Muscle of arm (tissue), 12 donors: ENCODE data around the gene FKBP4. TPM values are rescaled to one million over a fixed set of nuclear protein-coding genes. Genes with fewer than 3 reads are reported as not detected.
A peak's percentile ranks its signal among the peaks of the same experiment; 100 is the strongest.

ENCODE experiments used
- DNase-seq: peaks from one replicate; pipeline ENCODE4 v3.0.0-alpha.2; 2013
- polyA plus RNA-seq, 12 donors: library from polyadenylated mRNA; unstranded; fragments of 120-200 nt; gene quantifications; one replicate each; pipeline ENCODE4 v1.2.1, GENCODE V29; 2013; ENCODE audit not compliant: insufficient read length in 12 of 12

The FKBP4 gene
- polyA plus RNA-seq, 12 donors, result 39.8 to 56.0 (median 47.3) TPM; not detected in 1

DNA sequence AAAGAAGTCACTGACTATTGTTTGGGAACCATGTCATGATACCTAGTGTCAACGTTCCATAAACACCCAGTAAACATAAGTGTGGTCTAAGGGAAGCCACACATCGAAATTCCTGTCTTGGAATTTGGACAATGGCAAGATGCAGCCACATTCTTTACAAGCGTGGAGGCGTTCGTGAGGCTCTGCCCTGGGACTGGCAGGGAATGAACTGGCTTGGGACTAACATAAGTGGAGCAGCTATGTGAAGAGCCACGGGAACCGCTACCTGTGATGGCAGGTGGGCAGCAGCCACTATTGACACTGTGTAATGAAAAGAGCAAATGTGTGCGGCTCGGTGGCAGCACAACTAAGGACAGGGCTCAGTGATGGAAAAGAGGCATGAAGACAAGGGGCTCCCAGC is 50.0 kb downstream of the FKBP4 start:
- no peak for DNase-seq

DNA sequence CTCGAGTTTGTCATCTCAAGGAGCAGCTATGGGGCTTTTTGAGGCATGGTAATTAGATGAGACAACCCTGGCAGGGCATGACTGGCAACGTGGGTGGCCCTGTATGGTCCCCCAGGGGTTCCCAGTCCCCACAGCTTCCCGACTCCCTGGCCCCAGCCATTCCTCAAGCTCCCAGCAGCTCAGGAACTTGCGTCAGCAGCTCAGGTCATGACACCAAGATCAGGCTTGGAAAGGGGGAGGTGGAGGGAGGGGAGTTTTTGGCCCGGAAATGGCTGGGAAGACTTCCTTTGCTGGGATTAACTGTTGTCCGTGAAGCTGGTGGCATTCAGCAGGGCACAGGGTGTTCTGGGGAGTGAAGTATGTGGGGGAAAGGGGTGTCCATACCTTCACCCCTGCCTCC is 50.5 kb downstream of the FKBP4 start:
- no peak for DNase-seq

DNA sequence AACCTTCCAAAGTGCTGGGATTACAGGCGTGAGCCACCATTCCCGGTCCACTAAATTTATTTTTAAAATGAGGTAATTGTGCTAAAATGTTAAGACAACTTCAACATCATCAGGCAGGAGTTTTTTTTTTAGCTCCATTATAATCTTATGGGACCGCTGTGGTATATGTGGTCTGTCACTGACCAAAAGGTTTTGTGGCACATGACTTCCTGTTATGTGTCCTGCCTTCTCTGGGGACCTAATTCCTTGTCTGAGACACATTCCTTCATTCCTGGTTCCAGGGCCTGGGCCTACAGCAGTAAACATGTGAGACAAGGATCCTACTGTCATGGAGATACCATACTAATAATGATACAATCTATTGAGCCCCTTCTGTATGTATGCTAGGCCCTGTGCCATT is 57.2 kb downstream of the FKBP4 start:
- DNase-seq, result no peak

DNA sequence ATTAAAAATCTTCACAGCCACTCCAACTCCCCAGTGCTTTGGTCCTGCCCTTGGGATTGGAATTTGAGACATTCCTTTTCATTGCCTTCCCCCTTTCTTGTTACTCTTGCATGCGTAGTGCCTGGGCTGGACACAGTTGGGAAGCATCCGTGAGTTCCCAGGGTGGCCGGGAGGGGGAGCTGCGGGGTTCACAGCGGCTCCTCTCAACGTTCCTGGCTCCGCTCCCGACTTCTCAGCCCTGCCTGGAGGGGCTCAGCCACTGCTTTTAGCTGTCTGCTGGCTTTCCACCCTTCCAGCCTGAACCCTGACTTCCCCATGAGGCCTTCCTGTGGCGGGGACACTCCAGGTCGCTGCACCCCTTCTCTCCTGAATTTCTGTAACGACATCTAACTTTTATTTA is 58.9 kb downstream of the FKBP4 start:
- DNase-seq, result peak; percentile 83

Other genes starting within 250 kb of the FKBP4 start
- gene ITFG2, start 17.7 kb downstream of the FKBP4 start, polyA plus RNA-seq, result 10 to 100 TPM in 11 of 12 donors, not detected in 1; 23.3 to 76.4 (median 27.6) TPM
- gene NRIP2, start 40.1 kb downstream of the FKBP4 start, polyA plus RNA-seq, result 1 to 10 TPM in 11 of 12 donors, not detected in 1; 4.9 to 7.1 (median 5.7) TPM
- gene TEX52, start 62.1 kb downstream of the FKBP4 start, polyA plus RNA-seq, result 1 to 10 TPM in 3 of 12 donors, under 1 TPM in 7, not detected in 2; 0.22 to 1.6 (median 0.75) TPM
- 10 to 100 TPM in 11 of 12 donors, not detected in 1; 12.1 to 32.8 (median 18.8) TPM for gene FOXM1, start 82.2 kb downstream of the FKBP4 start, polyA plus RNA-seq
- 10 to 100 TPM in 11 of 12 donors, not detected in 1; 19.4 to 44.7 (median 27.3) TPM for gene RHNO1, start 82.3 kb downstream of the FKBP4 start, polyA plus RNA-seq
- gene TULP3, start 95.9 kb downstream of the FKBP4 start, polyA plus RNA-seq, result 10 to 100 TPM in 11 of 12 donors, not detected in 1; 14.6 to 49.8 (median 26.4) TPM
- 100 to 1,000 TPM in 2 of 12 donors, 10 to 100 TPM in 9, not detected in 1; 39.9 to 122 (median 83.1) TPM for gene TEAD4, start 164.4 kb downstream of the FKBP4 start, polyA plus RNA-seq